ENCODE measurements around the gene C2orf69.
A peak's percentile ranks its signal among the peaks of the same experiment; 100 is the strongest.
"Not testable (repeated sequence)": the region's sequence is repeated elsewhere in the genome, so short reads cannot be mapped to it uniquely, and the experiment has no call there.

Gene C2orf69

GRCh38 chr2:199911052-199911876 lies at the start of gene C2orf69:
C2orf69 (plus strand) TSS chr2:199911293; CDS start chr2:199911439, 146 bp downstream.
- DNase-seq: peak; percentile 59 to 95 (median 90)

- DNase-seq: no peak
These were observed 48.3 kb upstream of the C2orf69 start for GRCh38 chr2:199862788-199863187.

- no peak for DNase-seq
These were observed 45.2 kb upstream of the C2orf69 start for GRCh38 chr2:199865905-199866304.

- DNase-seq: no peak
These were observed 42.5 kb upstream of the C2orf69 start for GRCh38 chr2:199868431-199869226.

- no peak for DNase-seq
These were observed 41.9 kb upstream of the C2orf69 start for GRCh38 chr2:199869227-199869541.

- no peak for DNase-seq
These were observed 41.4 kb upstream of the C2orf69 start for GRCh38 chr2:199869653-199870052.

- DNase-seq: no peak
These were observed 40.5 kb upstream of the C2orf69 start for GRCh38 chr2:199870581-199870980.

GRCh38 chr2:199874209-199874608 lies 36.9 kb upstream of the C2orf69 start:
- DNase-seq: no peak

- no peak for DNase-seq
These were observed 35.7 kb upstream of the C2orf69 start for GRCh38 chr2:199875400-199875799.

- DNase-seq: no peak
These were observed 28.4 kb upstream of the C2orf69 start for GRCh38 chr2:199882667-199883066.

GRCh38 chr2:199883474-199884212 lies 27.4 kb upstream of the C2orf69 start:
- DNase-seq: no peak

GRCh38 chr2:199895406-199895805 lies 15.7 kb upstream of the C2orf69 start:
- no peak for DNase-seq

- DNase-seq: no peak
These were observed 14.5 kb upstream of the C2orf69 start for GRCh38 chr2:199896617-199897016.

GRCh38 chr2:199901942-199902341 lies 9.2 kb upstream of the C2orf69 start:
- no peak for DNase-seq

GRCh38 chr2:199902486-199903110 lies 8.5 kb upstream of the C2orf69 start:
- no peak for DNase-seq

- no peak for DNase-seq
These were observed 8.0 kb upstream of the C2orf69 start for GRCh38 chr2:199903111-199903510.

GRCh38 chr2:199907008-199907714 lies 3.9 kb upstream of the C2orf69 start:
- no peak for DNase-seq

GRCh38 chr2:199910338-199911051 lies 598 bp upstream of the C2orf69 start:
- DNase-seq: no peak

GRCh38 chr2:199911877-199912161 lies 726 bp downstream of the C2orf69 start:
- DNase-seq: peak in 3 of 14 donors; percentile 31 to 42 (median 36)

- not testable (repeated sequence) for DNase-seq
These were observed 1.5 kb downstream of the C2orf69 start for GRCh38 chr2:199912553-199913114.

- DNase-seq: no peak
These were observed 3.4 kb downstream of the C2orf69 start for GRCh38 chr2:199914372-199914958.

Measured in C1 segment of cervical spinal cord (tissue), 14 donors.